ENCODE results near the gene UBE4B. TPM values are rescaled to one million over a fixed set of nuclear protein-coding genes. Genes with fewer than 3 reads are reported as not detected.

UBE4B gene
- total RNA-seq, 1 experiment from 2014 or later = 44.7 TPM

DNA sequence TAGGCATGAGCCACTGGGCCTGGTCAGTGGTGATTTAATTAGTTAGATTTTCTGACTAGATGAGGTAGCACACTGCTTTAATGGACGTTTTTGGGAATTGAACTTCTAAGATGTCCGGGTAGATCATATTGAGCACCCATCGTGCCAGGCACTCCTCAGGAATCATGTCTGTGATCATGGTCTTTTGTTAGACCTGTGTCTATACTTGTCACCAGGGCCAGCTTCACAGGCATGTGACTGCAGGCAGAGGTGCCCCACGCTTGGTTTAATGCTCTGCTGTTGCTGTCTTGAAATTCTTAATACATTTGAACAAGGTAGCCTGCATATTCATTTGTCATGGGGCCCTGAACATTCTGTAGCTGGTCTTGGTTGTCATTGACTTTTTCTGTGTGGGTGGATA is 19.6 kb downstream of the UBE4B start:
- H3K27me3 ChIP-seq (ENCODE audit: insufficient read depth, low read length) = no peaks in the 10 kb centered on the region
- no peaks in the 10 kb centered on the region for H3K4me1 ChIP-seq (ENCODE audit: control insufficient read depth in 1 of 2, insufficient read depth in 2 of 2, low read length in 2 of 2)
- no peaks in the 10 kb centered on the region for H3K36me3 ChIP-seq (ENCODE audit: control insufficient read depth in 1 of 2, insufficient read depth in 2 of 2, low read length in 2 of 2)
- no peak overlapping the region for H3K4me2 ChIP-seq (ENCODE audit: low read length)
- H3K79me2 ChIP-seq (ENCODE audit: insufficient read depth, low read length) = peaks cover 83% of the 10 kb centered on the region
- BruUV-seq (replicated peaks) = no TSS peak
- no peaks in the 10 kb centered on the region for H4K20me1 ChIP-seq (ENCODE audit: insufficient read depth)
- no peak overlapping the region for H3K9ac ChIP-seq (ENCODE audit: low read length)
- H2AFZ ChIP-seq (ENCODE audit: low read depth, low read length, poor library complexity, severe bottlenecking) = no peak overlapping the region
- POLR2A ChIA-PET = no interaction called here
- H3K9me3 ChIP-seq (ENCODE audit: control insufficient read depth in 1 of 2, insufficient read depth in 1 of 2, low read depth in 1 of 2, low read length in 2 of 2) = no peaks in the 10 kb centered on the region
- intact Hi-C loops (cut with micrococcal nuclease) = no loop called here
- DNase-seq (ENCODE audit: low read depth, low spot score) = no peak
- no peaks in the 10 kb centered on the region for H3K9me2 ChIP-seq (ENCODE audit: insufficient read depth)
- RAD21 ChIA-PET (ENCODE audit: low non-redundant PET in 1 of 2, low total read pairs in 2 of 2, uncharacterized antibody in 2 of 2, unreplicated experiment in 2 of 2) = no interaction called here
- no peak overlapping the region for H3K27ac ChIP-seq (ENCODE audit: low read depth, low read length)
- H3K4me3 ChIP-seq (replicated peaks in 1 of 2; ENCODE audit: low read depth in 1 of 2, low read length in 2 of 2) = no peak overlapping the region
- CTCF ChIA-PET = no interaction called here
- ATAC-seq = no peak
- TF ChIP-seq, protein P1, sequence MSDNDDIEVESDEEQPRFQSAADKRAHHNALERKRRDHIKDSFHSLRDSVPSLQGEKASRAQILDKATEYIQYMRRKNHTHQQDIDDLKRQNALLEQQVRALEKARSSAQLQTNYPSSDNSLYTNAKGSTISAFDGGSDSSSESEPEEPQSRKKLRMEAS (IDR thresholded peaks at IDR 0.05) = no peak
- TF ChIP-seq ELF1 (IDR thresholded peaks at IDR 0.05; ENCODE audit: borderline replicate concordance, low read depth) (no peak), POLR2A (IDR thresholded peaks at IDR 0.05; ENCODE audit: borderline replicate concordance, extremely low read depth, insufficient read depth, insufficient read length) (no peak), ZNF274 (IDR thresholded peaks at IDR 0.05; ENCODE audit: low read depth, low read length) (no peak), FOSL1 (IDR thresholded peaks at IDR 0.05; ENCODE audit: low read depth) (no peak), CBX3 (IDR thresholded peaks at IDR 0.05; ENCODE audit: low read depth) (no peak), JUND (IDR thresholded peaks at IDR 0.05) (no peak), RAD21 (IDR thresholded peaks at IDR 0.05; ENCODE audit: low read depth) (no peak), SP1 (IDR thresholded peaks at IDR 0.05; ENCODE audit: low read depth) (no peak), SIN3A (IDR thresholded peaks at IDR 0.05; ENCODE audit: low read depth) (no peak), POLR2AphosphoS5 (IDR thresholded peaks at IDR 0.05; ENCODE audit: low read depth, low read length) (no peak), EGR1 (IDR thresholded peaks at IDR 0.05; ENCODE audit: low read depth) (no peak), YY1 (IDR thresholded peaks at IDR 0.05; ENCODE audit: extremely low read depth, insufficient replicate concordance, low read depth, low read length) (no peak), SRF (IDR thresholded peaks at IDR 0.05; ENCODE audit: low read depth) (no peak), CEBPB (IDR thresholded peaks at IDR 0.05; ENCODE audit: low read depth) (no peak)
- TF ChIP-seq, protein P2, sequence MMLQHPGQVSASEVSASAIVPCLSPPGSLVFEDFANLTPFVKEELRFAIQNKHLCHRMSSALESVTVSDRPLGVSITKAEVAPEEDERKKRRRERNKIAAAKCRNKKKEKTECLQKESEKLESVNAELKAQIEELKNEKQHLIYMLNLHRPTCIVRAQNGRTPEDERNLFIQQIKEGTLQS (IDR thresholded peaks at IDR 0.05) = no peak
- TF ChIP-seq, protein P3, sequence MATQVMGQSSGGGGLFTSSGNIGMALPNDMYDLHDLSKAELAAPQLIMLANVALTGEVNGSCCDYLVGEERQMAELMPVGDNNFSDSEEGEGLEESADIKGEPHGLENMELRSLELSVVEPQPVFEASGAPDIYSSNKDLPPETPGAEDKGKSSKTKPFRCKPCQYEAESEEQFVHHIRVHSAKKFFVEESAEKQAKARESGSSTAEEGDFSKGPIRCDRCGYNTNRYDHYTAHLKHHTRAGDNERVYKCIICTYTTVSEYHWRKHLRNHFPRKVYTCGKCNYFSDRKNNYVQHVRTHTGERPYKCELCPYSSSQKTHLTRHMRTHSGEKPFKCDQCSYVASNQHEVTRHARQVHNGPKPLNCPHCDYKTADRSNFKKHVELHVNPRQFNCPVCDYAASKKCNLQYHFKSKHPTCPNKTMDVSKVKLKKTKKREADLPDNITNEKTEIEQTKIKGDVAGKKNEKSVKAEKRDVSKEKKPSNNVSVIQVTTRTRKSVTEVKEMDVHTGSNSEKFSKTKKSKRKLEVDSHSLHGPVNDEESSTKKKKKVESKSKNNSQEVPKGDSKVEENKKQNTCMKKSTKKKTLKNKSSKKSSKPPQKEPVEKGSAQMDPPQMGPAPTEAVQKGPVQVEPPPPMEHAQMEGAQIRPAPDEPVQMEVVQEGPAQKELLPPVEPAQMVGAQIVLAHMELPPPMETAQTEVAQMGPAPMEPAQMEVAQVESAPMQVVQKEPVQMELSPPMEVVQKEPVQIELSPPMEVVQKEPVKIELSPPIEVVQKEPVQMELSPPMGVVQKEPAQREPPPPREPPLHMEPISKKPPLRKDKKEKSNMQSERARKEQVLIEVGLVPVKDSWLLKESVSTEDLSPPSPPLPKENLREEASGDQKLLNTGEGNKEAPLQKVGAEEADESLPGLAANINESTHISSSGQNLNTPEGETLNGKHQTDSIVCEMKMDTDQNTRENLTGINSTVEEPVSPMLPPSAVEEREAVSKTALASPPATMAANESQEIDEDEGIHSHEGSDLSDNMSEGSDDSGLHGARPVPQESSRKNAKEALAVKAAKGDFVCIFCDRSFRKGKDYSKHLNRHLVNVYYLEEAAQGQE (IDR thresholded peaks at IDR 0.05; ENCODE audit: low read depth) = no peak
- TF ChIP-seq, protein P4, sequence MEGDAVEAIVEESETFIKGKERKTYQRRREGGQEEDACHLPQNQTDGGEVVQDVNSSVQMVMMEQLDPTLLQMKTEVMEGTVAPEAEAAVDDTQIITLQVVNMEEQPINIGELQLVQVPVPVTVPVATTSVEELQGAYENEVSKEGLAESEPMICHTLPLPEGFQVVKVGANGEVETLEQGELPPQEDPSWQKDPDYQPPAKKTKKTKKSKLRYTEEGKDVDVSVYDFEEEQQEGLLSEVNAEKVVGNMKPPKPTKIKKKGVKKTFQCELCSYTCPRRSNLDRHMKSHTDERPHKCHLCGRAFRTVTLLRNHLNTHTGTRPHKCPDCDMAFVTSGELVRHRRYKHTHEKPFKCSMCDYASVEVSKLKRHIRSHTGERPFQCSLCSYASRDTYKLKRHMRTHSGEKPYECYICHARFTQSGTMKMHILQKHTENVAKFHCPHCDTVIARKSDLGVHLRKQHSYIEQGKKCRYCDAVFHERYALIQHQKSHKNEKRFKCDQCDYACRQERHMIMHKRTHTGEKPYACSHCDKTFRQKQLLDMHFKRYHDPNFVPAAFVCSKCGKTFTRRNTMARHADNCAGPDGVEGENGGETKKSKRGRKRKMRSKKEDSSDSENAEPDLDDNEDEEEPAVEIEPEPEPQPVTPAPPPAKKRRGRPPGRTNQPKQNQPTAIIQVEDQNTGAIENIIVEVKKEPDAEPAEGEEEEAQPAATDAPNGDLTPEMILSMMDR (IDR thresholded peaks at IDR 0.05 in 2 of 3, conservative IDR thresholded peaks at IDR 0.05 in 1 of 3; ENCODE audit: borderline replicate concordance in 1 of 3, insufficient read depth in 1 of 3, low read depth in 2 of 3, low read length in 2 of 3) = no peak
